ENCODE data around the gene SVOPL.

SVOPL gene

DNA sequence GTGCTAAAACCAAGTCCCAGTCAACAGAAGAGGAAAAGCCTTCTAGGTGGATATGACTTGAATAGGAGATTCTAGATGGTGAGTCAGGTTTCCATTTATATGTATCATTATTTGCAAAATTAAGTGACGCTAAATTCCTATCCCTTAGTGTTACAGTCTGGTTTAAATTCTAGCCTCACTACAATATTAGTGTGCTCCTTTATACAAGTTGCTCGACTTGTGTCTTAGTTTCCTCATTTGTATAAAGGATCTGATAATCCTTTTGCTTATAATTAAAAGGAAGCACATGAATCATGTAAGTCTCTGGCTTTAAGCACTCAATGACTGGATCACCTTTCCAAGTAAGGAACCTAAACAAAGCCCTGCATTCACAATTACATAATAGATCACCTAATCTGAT lies 105.7 kb downstream of the SVOPL start:
- no peak for DNase-seq (ENCODE audit: low read depth)
- H3K4me3 ChIP-seq (ENCODE audit: low read depth, low read length) = no peak overlapping the region
- TF ChIP-seq, protein P1, sequence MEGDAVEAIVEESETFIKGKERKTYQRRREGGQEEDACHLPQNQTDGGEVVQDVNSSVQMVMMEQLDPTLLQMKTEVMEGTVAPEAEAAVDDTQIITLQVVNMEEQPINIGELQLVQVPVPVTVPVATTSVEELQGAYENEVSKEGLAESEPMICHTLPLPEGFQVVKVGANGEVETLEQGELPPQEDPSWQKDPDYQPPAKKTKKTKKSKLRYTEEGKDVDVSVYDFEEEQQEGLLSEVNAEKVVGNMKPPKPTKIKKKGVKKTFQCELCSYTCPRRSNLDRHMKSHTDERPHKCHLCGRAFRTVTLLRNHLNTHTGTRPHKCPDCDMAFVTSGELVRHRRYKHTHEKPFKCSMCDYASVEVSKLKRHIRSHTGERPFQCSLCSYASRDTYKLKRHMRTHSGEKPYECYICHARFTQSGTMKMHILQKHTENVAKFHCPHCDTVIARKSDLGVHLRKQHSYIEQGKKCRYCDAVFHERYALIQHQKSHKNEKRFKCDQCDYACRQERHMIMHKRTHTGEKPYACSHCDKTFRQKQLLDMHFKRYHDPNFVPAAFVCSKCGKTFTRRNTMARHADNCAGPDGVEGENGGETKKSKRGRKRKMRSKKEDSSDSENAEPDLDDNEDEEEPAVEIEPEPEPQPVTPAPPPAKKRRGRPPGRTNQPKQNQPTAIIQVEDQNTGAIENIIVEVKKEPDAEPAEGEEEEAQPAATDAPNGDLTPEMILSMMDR (IDR thresholded peaks at IDR 0.05; ENCODE audit: low read depth, low read length, missing control alignments) = no peak

DNA sequence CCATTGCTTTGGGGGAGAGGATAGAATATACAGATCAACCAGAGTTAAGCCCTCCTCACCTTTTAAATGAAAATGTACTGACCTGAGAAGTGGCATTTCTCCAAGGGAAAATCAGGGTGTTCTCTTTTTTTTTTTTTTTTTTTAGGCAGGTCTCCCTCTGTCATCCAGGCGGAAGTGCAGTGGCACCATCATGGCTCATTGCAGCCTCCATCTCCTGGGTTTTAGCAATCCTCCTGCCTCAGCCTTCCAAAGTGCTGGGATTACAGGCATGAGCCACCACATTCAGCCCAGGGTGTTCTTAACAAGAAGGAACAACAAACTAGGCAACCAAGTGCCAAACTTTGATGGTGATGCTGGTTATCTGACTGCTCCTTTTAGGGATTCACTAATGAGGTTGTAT lies 111.0 kb downstream of the SVOPL start:
- TF ChIP-seq, protein P1 (IDR thresholded peaks at IDR 0.05; ENCODE audit: low read depth, low read length, missing control alignments) = no peak
- no peak overlapping the region for H3K4me3 ChIP-seq (ENCODE audit: low read depth, low read length)
- no peak for DNase-seq (ENCODE audit: low read depth)

DNA sequence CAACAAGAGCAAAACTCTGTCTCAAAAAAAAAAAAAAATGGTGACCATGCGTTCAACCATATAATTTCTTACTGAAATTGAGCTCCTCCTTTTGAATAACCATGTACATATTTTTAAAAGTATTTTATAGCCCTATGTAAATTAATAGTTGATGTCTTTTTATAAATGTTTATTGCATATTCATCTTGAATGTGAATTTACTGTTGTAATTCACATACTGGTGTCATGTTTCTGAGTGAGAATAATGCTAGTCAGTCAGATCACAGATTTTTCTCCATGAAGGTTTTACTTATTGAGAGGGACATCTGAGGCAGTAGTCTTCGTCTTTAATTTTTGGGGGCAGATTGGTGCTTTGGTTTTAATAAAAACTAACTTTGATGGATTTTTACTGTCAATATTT lies 112.2 kb downstream of the SVOPL start:
- TF ChIP-seq, protein P1 (IDR thresholded peaks at IDR 0.05; ENCODE audit: low read depth, low read length, missing control alignments) = no peak

DNA sequence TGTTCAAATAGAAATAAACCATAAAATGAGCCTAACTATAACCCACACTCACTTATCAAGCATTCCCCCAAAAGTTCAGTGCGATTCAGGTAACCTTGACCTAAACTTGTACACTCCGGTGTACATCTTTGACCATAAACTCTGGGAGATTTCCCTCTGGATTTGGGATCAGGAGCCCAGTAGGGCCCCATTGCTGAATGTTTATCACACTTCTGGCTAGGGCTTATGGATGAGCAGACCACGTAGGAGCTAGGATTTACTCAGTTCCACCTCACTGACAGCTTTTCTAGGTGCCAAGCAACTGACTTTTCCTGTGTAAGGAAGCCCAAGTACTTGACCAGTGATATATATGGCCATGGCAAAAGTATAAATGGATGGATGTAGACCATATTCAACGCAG lies 113.7 kb downstream of the SVOPL start:
- no peak overlapping the region for H3K4me3 ChIP-seq (ENCODE audit: low read depth, low read length)
- TF ChIP-seq, protein P1 (IDR thresholded peaks at IDR 0.05; ENCODE audit: low read depth, low read length, missing control alignments) = no peak
- DNase-seq (ENCODE audit: low read depth) = no peak

More for the DNA sequence above, 112.2 kb downstream of the SVOPL start:
- H3K4me3 ChIP-seq (ENCODE audit: low read depth, low read length) = no peak overlapping the region
- DNase-seq (ENCODE audit: low read depth) = no peak

DNA sequence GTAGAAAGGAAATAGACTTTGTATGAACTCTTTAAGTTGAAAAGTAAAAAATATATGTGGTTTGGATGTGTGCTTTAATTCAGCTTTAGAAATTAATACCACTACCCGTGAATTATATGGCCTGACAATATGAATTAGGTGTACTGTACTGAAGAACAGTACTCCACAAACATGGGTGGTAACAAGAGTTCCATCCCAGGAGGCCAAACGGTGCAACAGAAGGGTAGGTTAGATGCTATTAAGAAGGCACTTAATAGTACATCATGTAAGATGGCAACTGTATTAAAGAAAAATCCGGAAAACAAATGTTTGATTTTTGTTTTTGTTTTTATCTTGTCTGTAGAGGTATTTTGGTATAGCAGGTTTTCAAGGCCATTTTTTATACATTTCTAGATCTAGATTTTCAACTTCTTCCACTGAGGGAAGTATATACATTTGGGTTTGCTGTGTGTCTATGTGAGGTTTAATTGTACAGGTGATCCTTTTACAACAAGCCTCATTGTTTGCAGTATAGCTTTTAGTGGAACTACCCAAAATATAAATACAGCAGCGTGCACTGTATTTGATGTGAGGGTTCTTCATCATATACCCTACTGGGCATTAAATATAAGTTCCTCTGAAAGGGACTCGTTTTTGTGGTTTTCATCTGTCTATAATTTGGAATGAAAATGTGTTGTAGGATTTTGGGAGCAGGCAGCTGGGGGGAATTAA lies 115.7 kb downstream of the SVOPL start:
- no peak for DNase-seq (ENCODE audit: low read depth)
- H3K4me3 ChIP-seq (ENCODE audit: low read depth, low read length) = no peak overlapping the region
- TF ChIP-seq, protein P1 (IDR thresholded peaks at IDR 0.05; ENCODE audit: low read depth, low read length, missing control alignments) = no peak

DNA sequence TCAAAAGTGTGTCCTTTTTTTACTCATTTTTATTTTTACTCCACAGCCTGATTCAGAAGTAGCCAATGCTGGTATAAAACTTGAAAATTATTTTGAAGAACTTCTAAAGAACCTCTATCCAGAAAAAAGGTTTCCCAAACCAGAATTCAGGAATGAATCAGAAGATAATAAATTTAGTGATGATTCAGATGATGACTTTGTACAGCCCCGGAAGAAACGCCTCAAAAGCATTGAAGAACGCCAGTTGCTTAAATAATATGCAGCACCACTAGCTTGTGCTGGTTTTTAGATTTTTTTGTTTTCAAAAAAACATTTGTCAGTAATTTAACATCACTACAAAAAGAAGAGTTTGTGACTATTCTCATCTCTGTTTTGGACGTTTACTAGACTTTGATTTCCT lies 116.5 kb downstream of the SVOPL start:
- TF ChIP-seq, protein P1 (IDR thresholded peaks at IDR 0.05; ENCODE audit: low read depth, low read length, missing control alignments) = no peak
- DNase-seq (ENCODE audit: low read depth) = no peak
- H3K4me3 ChIP-seq (ENCODE audit: low read depth, low read length) = no peak overlapping the region

DNA sequence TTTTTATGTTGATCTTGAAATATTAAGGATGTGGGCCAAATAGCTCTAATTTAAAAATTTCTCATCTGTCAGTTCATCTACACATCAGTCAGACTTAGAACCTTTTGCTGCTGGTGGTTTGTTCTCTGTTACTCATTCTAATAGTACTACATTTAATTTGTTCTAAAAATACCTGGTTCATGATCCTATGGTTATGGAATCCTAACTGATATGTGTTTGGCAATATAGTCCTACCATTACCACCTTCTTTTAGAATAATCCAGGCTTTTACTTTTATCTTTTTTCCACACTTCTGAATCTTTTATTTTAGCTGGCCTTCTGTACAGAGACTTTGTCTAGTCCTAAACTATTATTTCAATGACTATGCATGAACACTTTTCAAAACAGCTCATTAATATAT lies 116.9 kb downstream of the SVOPL start:
- DNase-seq (ENCODE audit: low read depth) = no peak
- TF ChIP-seq, protein P1 (IDR thresholded peaks at IDR 0.05; ENCODE audit: low read depth, low read length, missing control alignments) = no peak

More for the DNA sequence above, 116.9 kb downstream of the SVOPL start:
- H3K4me3 ChIP-seq (ENCODE audit: low read depth, low read length) = no peak overlapping the region
